ENCODE data around the gene DCLK1. TPM values are rescaled to one million over a fixed set of nuclear protein-coding genes. Genes with fewer than 3 reads are reported as not detected.
A peak's percentile ranks its signal among the peaks of the same experiment; 100 is the strongest.

Gene DCLK1
- total RNA-seq, 1 donor from 2014 or later: 2.2 TPM

- no peak overlapping the region for H3K4me3 ChIP-seq (ENCODE audit: low read depth, low read length)
- no peak for TF ChIP-seq CTCF (conservative IDR thresholded peaks at IDR 0.05; ENCODE audit: low read depth, low read length)
- no peak for DNase-seq (ENCODE audit: low read depth)
Measured at GRCh38 chr13:35917942-35918645, 213.1 kb downstream of the DCLK1 start.

GRCh38 chr13:35917252-35917941, 213.8 kb downstream of the DCLK1 start:
- no peak for TF ChIP-seq CTCF (conservative IDR thresholded peaks at IDR 0.05; ENCODE audit: low read depth, low read length)
- no peak for DNase-seq (ENCODE audit: low read depth)
- peak overlapping the region; percentile 13 for H3K4me3 ChIP-seq (ENCODE audit: low read depth, low read length)

GRCh38 chr13:35916146-35916545, 215.0 kb downstream of the DCLK1 start:
- TF ChIP-seq CTCF (conservative IDR thresholded peaks at IDR 0.05; ENCODE audit: low read depth, low read length): no peak
- H3K4me3 ChIP-seq (ENCODE audit: low read depth, low read length): no peak overlapping the region
- DNase-seq (ENCODE audit: low read depth): no peak

GRCh38 chr13:35914662-35915061, 216.5 kb downstream of the DCLK1 start:
- no peak overlapping the region for H3K4me3 ChIP-seq (ENCODE audit: low read depth, low read length)
- TF ChIP-seq CTCF (conservative IDR thresholded peaks at IDR 0.05; ENCODE audit: low read depth, low read length): no peak
- no peak for DNase-seq (ENCODE audit: low read depth)

- no peak overlapping the region for H3K4me3 ChIP-seq (ENCODE audit: low read depth, low read length)
- no peak for TF ChIP-seq CTCF (conservative IDR thresholded peaks at IDR 0.05; ENCODE audit: low read depth, low read length)
- no peak for DNase-seq (ENCODE audit: low read depth)
Measured at GRCh38 chr13:35912841-35913240, 218.3 kb downstream of the DCLK1 start.

- no peak overlapping the region for H3K4me3 ChIP-seq (ENCODE audit: low read depth, low read length)
- no peak for TF ChIP-seq CTCF (conservative IDR thresholded peaks at IDR 0.05; ENCODE audit: low read depth, low read length)
- no peak for DNase-seq (ENCODE audit: low read depth)
Measured at GRCh38 chr13:35909837-35910540, 221.2 kb downstream of the DCLK1 start.
